Adrenal gland (tissue), 5 donors: ENCODE data around the gene RNF169.

Source experiments
- CTCF ChIP-seq, 6 experiments: fragments of 450-650 bp in 4 of 6; fragments of 200-600 bp in 2 of 6; sonication (generic) in 1 of 6; IDR thresholded peaks; 1 replicate in 5 of 6; 2 replicates in 1 of 6; pipeline versions ENCODE4 v1.5.1 to v1.8.0; 2016 to 2021; ENCODE audit warnings: antibody characterized with exemption in 6 of 6, mild to moderate bottlenecking in 2 of 6, moderate library complexity in 1 of 6
- POLR2A ChIP-seq, 2 donors: fragments of 450-650 bp; IDR thresholded peaks; one replicate each; pipeline ENCODE4 v1.6.1; 2017; ENCODE audit warnings: antibody characterized with exemption in 2 of 2, mild to moderate bottlenecking in 2 of 2, moderate library complexity in 1 of 2
- donor health status: DM: no; HTN: no; CAD: no.

DNA sequence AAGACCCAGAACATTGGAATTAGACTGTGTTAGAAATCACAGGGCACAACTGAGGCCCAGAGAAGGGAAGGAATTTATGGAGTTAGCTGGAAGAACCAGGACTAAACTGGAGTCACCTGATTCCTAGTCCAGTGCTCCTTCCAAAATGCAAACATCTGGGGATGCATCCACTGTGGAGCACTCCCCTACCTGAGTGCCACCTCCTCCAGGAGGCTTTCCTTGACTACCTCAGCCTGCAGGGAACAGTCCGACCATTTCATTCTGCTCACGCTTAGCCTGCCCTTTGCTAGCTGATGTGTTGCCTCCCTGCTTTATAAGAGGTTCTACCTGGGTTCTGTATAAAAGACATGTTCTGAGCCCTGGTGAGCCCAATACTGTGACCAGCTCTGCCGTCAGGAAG, 41.5 kb upstream of the RNF169 start:
- no peak for TF ChIP-seq CTCF (IDR thresholded peaks at IDR 0.05)
- no peak for TF ChIP-seq POLR2A (IDR thresholded peaks at IDR 0.05)
